NCI-H2107 treated with DMSO at 0.1 percent for 48 hours (cell line): ENCODE results near the gene MAPKBP1.

Source experiments
- DNase-seq: peaks from one replicate; lab custom pipeline; 2025; ENCODE audit not compliant: unreplicated experiment; lab: John Stamatoyannopoulos, UW

Gene MAPKBP1

DNA sequence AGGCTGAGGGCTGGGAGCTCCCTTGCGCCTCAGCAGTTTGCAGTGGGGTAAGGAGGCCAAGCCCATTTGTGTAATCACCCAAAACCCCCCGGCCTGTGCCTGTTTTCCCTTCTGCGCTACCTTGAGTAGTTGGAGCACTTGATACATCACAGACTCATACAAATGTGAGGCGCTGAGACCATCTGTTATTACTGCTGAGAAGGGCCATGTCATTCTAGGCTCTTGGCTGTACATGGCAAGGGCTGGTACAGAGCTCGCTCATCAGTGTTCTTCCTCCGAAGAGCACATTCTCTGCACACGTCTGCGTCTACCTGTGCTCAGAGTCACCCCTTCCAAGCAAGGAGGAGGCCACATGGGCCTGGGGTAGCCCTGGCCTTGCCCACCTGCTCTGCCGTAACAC is 73.7 kb downstream of the MAPKBP1 start:
- no peak for DNase-seq

DNA sequence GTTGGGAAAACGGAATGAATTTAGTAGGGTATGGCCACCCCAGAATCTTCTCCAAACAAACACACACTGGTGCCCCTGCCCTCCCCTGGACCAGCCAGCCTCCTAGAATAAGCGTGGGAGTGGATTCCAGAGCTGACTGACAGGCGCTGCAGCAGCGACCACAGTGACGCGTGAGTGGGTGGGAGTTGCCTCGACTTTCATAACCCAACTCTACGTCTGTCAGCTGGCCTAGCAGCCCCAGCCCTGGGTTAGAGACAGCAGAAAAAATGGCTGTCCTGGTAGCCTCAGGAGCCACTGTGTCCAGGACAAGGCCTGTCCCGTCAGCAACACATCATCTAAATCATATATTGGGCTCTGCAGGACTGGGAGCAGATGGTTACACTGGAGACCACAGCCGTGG is 74.3 kb downstream of the MAPKBP1 start:
- DNase-seq: no peak

DNA sequence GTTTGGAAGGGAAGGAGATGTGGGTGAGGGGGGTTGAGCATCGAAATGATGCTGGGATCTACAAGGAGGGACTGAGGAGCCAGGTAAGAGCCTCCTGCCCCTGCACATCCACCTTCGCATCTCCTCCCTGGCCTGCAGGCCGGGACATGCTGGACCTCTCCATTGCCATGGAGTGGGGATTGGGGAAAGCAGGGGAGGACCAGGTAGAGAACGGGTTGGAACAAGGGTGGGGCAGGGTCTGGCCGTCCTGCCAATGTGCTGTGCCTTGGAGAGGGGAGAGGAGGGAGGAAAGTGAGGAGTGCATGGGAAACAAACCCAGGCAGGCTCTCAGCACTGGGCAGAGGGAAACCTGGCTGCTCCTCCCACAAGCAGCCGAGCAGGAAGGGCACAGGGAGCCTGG is 74.9 kb downstream of the MAPKBP1 start:
- no peak for DNase-seq

- DNase-seq: no peak
These were observed 75.6 kb downstream of the MAPKBP1 start for GRCh38 chr15:41849861-41850260.

- DNase-seq: no peak
These were observed 76.3 kb downstream of the MAPKBP1 start for GRCh38 chr15:41850482-41851166.

- no peak for DNase-seq
These were observed 76.9 kb downstream of the MAPKBP1 start for GRCh38 chr15:41851167-41851523.

- no peak for DNase-seq
These were observed 77.6 kb downstream of the MAPKBP1 start for GRCh38 chr15:41851755-41852370.

GRCh38 chr15:41852736-41853590 is 78.7 kb downstream of the MAPKBP1 start:
- no peak for DNase-seq

- DNase-seq: no peak
These were observed 79.5 kb downstream of the MAPKBP1 start for GRCh38 chr15:41853831-41854230.

GRCh38 chr15:41854443-41854842 is 80.2 kb downstream of the MAPKBP1 start:
- DNase-seq: no peak

DNA sequence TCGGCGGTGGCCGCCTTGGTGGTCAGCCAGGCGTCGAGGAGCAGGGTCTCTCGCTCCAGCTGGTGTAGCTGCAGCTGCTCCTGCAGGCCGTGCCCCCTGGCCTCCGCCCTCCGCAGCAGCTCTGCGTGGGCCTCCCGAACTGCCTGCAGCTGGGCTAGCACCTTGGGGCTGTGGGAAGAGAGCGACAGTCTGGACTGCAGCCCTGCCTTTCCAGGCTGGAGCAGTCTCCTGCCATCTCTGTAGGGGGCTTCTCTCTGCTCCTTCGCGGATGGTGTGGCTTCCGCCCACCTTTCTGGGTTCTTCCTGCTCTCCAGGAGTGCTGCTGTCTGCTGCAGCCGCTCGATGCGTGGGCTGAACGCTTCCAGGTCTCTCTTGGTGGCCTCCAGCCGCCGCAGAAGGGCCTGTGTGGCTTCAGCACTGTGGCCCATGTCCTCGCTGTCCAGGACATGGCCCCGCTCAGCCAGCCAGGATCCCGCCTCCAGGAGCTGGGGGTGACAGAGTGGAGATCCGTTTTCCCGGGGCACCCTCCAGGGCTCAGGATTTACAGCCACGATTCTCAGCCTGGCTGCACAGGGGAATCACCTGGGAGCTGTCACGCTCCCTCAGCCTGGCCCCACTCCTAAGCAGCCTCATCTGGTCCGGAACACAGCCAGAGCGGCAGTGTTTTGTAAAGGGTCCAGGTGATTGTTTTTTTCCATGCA is 81.1 kb downstream of the MAPKBP1 start:
- DNase-seq: no peak

DNA sequence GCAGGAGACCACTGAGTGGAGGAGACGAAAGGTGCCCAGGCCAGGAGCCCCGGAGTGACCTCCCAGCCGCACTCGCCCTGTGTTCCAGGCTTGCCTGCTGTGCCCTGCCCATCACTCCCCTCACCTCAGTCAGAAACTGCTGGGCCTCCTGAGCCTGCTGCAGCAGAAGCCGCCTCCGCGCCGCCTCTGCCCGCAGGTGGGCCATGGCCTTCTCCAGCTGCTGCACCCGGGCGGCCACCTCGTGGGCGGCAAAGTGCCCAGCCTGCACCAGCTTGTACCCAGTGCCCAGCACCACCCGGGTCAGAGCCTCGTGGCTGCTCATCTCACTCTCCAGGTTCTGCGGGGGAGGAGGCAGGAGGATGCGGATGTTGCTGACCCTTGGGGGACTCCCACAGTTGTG is 82.0 kb downstream of the MAPKBP1 start:
- DNase-seq: no peak

GRCh38 chr15:41856716-41857115 is 82.4 kb downstream of the MAPKBP1 start:
- DNase-seq: no peak

- DNase-seq: no peak
These were observed 83.0 kb downstream of the MAPKBP1 start for GRCh38 chr15:41857316-41857715.

GRCh38 chr15:41858756-41859155 is 84.5 kb downstream of the MAPKBP1 start:
- DNase-seq: no peak

GRCh38 chr15:41860049-41860828 is 86.0 kb downstream of the MAPKBP1 start:
- DNase-seq: no peak

GRCh38 chr15:41861736-41862356 is 87.6 kb downstream of the MAPKBP1 start:
- no peak for DNase-seq

DNA sequence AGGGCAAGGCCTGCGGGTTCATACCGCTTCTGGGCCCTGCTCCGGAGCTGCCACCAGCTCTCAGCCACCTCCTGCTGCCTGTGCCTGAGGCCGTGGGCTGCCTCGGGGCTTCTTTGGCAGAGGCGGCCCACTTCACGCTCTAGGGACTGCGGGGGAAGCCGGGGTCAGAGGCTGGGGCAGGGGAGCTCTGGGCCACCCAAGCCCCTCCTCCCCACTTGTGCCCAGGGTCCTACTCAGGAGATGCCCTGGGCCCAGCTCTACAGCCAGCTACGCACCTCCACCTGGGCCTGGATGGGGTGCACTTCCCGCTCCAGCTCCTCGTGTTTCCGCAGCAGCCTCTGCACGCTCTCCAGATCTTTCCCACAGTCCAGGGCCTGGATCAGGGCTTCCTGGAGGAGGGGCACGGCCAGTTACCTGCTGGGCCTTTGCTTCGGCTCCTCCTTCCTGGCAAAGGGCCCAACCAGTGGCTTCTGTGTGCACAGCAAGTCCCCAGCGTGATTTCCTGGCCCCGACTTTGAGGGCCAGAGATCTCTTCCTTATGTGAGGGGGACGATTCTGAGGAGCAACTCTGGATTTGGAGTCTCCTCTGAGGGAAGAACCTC is 88.3 kb downstream of the MAPKBP1 start:
- DNase-seq: no peak

DNA sequence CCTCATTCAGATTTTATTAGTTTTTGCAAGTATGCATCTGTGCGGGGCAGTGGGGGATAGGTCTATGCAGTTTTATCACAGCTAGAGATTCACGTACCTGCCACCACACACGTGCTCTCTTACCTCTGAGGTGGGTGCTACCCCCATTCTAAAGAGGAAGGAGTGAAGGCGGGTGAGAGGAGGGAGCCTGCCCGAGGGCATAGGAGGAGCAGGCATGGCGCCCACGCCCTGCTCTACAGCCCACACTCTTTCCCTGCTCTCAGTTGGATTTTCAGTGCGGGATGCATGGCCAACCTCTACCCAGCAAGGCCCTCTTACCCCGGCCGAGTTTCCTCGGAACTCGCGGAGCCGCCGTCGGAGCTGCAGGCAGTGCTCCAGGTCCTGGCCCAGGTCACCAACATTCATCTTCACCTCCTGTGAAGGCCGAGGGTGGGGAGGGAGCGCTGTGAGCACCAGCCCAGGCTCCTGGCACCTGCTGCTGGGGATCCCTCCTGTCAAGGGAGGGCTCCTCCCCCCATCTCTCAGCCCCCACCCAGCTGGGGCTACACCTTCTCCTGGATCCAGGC is 91.3 kb downstream of the MAPKBP1 start:
- DNase-seq: no peak
